ENCODE results near the gene B4GALNT2.
A peak's percentile ranks its signal among the peaks of the same experiment; 100 is the strongest.

The B4GALNT2 gene

GRCh38 chr17:49214676-49215360 lies 82.2 kb downstream of the B4GALNT2 start:
- DNase-seq, result no peak

DNA sequence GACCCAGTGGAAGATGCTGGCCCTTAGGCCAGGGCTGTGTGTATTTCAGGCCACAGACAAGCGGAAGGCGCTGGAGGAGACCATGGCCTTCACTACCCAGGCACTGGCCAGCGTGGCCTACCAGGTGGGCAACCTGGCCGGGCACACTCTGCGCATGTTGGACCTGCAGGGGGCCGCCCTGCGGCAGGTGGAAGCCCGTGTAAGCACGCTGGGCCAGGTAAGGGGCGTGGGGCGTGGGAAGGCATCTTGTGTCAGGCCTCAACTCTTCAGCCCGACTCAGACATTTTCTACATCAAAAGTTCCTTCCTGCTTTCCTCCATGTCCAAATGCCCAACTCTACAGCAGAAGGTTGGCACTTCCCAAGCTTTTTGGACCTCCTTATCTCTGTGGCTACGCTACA lies 83.9 kb downstream of the B4GALNT2 start:
- no peak for DNase-seq

DNA sequence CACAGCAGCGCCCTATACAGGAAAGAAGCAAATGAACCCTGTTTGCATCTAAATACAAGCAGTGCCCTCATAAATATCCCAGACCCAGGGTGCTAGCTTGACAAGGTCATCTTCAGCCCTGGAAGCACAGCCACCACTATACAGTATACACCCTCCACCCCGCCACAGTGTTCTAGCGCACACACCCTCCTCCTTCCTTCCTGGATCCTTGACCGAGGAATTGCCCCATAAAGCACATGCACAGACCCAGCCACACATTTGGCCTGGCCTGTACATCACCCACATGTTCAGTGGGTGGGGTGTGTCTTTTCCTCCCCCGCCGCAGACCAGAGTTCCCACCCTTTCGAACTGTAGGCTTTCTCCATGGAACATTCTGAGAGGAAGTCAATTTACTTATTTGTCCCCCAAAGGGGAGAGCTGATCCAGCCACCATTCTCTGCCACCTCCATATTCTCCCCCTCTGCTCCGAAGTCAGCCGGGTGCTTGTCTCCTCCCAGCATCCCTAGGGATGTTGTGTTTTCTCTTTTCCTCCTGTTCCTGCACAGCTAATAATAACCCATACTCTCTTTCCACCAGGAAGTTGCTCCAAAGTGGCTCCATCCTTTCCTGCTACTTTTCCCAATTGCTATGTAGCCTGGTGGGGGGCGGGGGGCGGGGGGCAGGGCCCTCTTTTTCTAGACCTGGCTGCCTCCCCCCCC lies 84.5 kb downstream of the B4GALNT2 start:
- no peak for DNase-seq

- peak; percentile 59 for DNase-seq
These were observed 85.3 kb downstream of the B4GALNT2 start for GRCh38 chr17:49217651-49218413.

GRCh38 chr17:49218941-49219913 lies 86.7 kb downstream of the B4GALNT2 start:
- DNase-seq, result no peak

GRCh38 chr17:49219987-49220386 lies 87.4 kb downstream of the B4GALNT2 start:
- DNase-seq, result no peak

- DNase-seq, result no peak
These were observed 90.6 kb downstream of the B4GALNT2 start for GRCh38 chr17:49223168-49223516.

- peak; percentile 65 for DNase-seq
These were observed 91.1 kb downstream of the B4GALNT2 start for GRCh38 chr17:49223517-49224197.

DNA sequence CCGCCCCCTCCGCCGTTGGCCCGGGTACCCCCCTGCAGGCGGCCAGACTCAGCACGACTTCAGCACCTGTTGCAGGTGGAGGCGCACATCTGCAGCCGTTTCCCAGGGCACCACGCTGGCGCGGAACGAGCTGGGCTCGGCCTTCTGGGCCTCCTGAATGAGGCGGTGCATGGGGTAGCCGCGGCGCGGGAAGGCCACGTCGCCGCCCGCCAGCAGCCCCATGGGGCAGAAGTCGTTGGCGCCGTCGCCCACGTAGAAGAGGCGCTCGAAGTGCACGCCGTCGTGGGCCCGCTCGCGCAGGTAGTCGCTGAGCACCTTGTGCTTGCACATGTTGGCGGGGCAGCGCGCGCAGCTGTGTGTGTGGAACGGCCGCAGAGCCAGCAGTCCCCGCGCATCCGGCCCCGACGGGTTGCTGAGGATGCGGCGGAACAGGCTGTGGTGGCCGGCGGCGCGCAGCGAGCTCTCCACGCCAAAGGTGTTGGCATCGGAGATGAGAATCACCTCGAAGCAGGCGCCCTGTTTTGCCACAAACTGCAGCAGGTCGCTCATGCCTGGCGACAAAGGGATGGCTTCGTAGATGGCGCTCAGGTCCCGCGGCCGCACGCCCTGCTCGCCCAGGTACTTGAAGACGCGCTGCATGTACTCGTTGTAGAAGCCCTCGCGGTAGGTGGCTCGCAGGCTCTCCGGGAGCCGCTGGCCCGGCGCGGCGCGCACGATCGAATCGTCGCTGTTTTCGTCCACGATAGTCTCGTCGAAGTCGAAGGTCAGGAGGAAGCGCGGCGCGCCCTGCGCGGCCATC lies 91.8 kb downstream of the B4GALNT2 start:
- peak; percentile 36 for DNase-seq

GRCh38 chr17:49224997-49225337 lies 92.4 kb downstream of the B4GALNT2 start:
- no peak for DNase-seq

- no peak for DNase-seq
These were observed 93.1 kb downstream of the B4GALNT2 start for GRCh38 chr17:49225554-49226236.
